GM20431 (cell line): ENCODE results near the gene GP1BA.

Experiments
- in situ Hi-C: fragments of 300-500 bp; cut with MseI, MboI; formaldehyde crosslinking; loops from one replicate; pipeline ENCODE4 v1.15.0; 2020; ENCODE audit warnings: low sequenced_read_pairs; ENCODE audit not compliant: unreplicated experiment

GP1BA gene

DNA sequence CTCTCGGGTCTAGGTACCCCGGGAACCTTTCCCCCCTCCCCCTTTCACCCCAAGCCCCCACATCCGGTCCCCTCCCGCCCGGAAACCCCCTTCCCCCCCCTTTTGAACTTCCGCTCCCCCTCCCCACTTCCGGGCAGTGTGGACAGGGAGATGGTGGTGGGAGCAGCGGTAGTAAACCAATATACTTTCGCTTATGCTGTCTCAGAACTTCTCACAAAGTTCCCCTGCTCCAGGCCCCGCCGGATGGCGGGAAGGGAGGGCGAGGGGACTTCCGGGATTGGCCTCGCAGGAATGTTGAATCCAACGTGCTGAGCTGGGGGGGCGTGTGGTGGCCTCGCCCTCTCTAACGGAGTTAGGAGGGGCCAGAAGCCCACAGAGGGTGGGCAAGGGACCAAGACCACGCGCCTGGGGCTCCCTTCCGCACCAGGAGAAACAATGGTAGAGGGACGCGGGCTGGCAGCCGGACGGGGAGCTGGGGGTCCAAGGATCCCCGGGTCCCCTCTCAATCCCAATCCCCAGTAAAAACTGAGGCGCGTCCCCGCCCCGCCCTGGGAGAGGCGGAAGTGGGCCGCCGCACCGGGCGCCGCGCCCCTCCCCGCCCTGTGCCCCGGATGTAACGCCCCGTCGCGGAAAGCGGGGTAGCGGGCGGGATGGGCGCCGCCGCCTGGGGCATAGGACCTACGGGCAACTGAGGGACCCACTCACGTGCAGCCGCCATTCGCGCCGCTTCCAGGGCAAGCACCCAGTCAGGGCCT lies 15.5 kb downstream of the GP1BA start:
- in situ Hi-C loops: no loop called here

DNA sequence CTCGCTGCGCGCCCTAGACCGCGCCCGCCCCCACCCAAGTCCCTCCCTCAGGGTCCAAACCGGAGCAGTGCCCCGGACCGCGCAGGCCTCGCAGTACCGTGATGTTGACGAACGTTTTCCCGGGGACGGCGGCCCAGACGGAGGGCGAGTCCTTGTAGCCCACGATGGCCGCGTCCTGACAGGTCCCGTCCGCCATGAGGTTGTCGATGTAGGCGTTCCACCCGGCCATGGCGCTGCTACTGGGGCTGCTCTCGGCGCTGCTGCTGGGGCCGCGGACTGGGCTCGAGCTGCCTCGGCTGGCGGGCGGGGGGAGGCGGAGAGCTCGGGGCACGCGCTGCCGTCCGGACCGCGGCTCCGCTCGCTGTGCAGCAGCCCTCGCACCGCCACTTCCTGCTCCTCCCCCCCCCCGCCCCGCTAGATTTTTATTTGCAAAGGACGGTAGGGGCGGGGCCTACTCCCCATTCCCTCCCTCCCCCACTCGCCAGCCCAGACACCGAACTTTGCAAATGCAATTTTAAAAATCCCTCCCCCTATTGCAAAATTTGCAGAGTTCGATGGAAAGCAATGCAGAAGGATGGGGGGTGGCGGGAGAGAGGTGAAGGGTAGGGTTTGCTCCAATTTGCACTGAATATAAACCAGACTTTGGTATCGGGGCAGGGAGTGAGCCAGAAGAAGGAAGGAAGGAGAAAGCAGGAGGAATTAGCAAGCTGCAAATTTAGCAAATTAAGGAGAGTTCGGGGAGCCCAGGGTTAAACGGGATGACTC lies 16.3 kb downstream of the GP1BA start, which contains the start of gene PFN1:
Gene PFN1, minus strand, starts transcription at position 365 of the 765 bp plus-strand sequence. Its CDS starts 136 bp downstream, at position 229.
- in situ Hi-C loops: no loop called here

DNA sequence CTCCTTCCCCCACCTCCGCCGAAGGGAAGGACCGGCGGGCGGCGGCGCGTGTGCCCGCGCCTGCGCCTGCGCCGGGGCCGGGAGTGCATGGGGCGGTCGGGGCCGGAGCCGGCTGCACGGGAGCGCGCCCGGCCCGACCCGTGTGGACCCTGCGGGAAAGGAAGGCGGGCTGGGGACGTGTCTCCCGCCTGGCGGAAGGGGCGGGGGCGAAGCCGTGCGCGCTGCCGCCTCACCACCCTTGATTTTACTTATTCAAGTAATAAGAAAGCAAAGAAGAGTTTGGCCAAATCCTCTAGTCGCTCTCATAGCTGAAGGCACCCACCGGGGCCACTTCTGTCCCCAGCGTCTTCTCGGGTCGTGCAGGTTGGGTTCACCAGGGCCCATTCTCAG lies 16.8 kb downstream of the GP1BA start:
- in situ Hi-C loops: no loop called here

DNA sequence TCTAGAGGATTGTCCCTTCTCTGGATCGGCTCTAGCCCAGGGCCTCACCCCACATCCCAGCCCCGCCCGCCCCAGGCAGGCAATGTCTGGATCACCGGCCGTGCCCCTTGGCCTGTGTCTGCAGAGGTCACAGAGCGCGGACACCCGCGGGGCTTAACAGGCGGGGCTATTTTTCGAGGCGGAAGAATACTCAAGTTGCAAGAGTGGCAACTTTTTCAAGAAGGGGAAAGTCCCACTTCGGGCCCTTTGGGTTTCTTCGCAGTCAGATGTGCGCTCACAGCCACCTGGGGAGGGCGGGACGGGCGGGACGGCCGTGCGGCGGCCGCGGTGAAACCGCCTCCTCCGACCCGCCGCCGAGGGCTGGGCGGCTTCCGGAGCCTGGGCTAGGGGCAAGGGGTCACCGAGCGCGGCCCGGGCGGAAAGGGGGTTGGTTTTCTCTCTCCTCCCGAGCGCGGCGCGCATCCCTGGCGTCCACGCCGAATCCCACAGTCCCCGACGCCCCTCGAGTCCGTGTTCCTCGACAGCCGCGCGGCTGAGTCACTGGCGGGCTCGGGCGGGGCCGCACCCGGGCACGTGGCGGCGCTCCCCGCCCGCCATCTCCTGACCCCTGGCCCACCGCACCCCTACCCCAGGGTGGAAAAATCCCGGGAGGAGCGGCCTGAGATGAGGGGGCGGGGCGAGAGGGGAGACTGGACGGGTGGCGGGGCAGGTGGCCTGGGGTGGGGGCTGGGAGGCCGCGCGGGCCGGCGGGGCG lies 17.4 kb downstream of the GP1BA start:
- in situ Hi-C loops: no loop called here

DNA sequence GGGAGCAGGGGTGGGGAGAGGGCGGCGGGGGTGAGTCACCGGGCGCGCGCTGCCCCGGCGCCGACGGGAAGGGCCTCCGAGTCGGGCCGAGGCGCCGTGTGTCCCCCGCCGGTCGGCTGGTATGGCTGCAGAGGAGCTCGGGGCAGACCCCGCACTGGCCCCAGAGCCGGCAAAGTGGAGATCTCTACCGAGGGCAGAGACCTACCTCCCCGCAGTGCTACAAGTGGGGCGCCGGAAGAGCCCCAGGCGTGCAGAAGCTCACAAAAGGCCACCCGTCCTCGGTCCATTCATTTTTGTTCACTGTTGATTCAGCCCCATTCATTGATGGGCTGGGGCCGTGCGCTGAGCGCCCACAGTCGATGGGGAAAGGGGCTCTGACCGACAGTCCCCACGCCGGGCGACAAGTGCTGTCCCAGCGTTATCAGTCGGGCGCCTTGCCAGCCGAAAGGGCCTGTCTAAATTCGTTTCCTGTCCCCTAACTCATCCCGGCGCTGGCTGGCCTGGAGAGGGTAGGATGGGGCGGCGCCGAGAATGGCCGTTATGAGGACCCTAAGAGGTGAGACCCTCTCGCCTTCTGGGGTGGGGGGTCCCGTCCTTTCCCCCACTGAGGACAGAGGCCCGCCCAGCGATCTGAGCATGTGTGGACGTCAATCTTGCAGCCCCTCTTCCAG lies 18.1 kb downstream of the GP1BA start:
- in situ Hi-C loops: no loop called here

DNA sequence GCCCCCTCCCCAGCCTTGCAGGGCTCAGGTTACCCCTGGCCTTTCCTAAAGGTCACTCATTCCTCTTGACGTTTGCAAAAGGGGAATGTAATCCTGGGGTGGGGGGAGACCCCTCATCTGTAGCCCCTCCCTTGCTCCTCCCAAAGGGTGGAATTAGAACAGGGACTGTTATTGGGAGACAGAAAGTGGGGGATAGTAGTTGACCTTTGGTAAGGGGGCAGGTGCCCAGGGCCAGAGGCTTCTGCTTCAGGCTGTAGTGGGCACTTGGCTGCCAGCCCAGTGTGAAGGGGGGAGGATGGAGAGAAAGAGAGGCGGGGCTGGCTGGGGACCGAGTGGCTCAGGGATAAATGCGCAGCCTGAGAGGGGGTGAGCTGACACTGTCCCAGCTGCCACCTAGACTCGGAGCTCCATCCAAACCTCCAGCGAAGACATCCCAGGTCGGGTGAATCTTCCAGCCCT lies 18.7 kb downstream of the GP1BA start, which contains the start of gene ENO3:
Gene ENO3, plus strand, starts transcription at position 374 of the 459 bp plus-strand sequence. CDS start 711 bp downstream, outside the sequence.
- in situ Hi-C loops: no loop called here

DNA sequence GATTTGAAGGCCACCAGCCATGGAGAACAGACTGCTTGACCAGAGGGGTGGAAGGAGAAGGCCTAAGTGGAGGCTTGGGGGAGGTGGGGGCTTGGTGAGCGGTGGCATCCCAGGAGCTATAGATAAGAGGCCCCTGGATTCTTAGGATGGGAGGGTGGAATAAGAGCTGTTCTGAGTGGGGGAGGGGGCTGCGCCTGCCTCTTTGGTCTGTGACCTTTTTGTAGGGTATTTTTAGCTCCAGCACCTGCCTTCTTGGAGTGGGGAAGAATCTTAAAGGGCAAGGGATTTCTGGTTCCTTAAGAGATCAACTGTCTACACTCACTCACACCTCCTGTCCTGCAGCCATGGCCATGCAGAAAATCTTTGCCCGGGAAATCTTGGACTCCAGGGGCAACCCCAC lies 19.4 kb downstream of the GP1BA start:
- in situ Hi-C loops: no loop called here

DNA sequence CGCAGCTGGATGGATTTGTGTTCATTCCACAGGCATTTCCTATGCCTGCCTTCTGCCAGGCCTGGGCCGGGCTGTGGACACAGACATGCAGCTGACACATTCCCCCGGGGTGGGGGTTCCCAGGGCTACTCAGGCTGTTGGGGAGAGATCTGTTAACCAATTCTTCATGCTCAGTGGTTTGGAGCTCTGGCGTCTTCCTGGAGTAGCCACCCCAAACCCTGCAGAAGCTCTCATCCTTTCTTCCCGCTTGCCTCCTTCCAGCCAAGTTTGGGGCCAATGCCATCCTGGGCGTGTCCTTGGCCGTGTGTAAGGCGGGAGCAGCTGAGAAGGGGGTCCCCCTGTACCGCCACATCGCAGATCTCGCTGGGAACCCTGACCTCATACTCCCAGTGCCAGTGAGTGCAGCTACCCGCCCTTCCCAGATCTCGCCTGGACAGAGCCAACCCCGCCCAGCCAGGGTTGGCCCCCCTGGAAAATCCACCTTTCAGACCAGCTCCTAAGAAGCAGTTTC lies 21.4 kb downstream of the GP1BA start:
- in situ Hi-C loops: no loop called here

DNA sequence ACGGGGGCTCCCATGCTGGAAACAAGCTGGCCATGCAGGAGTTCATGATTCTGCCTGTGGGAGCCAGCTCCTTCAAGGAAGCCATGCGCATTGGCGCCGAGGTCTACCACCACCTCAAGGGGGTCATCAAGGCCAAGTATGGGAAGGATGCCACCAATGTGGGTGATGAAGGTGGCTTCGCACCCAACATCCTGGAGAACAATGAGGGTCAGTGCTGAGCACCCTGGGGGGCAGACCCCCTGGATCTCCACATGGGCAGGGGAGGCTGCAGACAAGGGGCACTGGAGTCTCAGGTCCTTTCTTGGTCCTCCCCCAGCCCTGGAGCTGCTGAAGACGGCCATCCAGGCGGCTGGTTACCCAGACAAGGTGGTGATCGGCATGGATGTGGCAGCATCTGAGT lies 23.0 kb downstream of the GP1BA start:
- in situ Hi-C loops: no loop called here

DNA sequence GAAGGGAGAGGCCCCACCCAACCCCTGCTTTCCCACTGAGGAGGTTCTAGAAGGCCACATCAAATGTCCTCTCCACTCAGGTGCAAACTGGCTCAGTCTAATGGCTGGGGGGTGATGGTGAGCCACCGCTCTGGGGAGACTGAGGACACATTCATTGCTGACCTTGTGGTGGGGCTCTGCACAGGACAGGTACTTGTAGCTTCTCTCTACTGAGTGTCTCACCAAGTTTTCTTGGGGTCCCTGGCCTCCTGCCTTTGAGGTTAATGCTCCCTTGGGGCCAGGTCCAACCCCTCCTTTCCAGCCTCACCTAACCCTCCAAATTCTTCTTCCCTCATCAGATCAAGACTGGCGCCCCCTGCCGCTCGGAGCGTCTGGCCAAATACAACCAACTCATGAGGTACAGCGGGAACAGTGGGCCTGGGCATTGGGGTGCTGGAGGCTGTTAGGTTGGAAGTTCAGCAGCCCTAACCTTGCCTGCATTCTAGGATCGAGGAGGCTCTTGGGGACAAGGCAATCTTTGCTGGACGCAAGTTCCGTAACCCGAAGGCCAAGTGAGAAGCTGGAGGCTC lies 24.5 kb downstream of the GP1BA start:
- in situ Hi-C loops: no loop called here

DNA sequence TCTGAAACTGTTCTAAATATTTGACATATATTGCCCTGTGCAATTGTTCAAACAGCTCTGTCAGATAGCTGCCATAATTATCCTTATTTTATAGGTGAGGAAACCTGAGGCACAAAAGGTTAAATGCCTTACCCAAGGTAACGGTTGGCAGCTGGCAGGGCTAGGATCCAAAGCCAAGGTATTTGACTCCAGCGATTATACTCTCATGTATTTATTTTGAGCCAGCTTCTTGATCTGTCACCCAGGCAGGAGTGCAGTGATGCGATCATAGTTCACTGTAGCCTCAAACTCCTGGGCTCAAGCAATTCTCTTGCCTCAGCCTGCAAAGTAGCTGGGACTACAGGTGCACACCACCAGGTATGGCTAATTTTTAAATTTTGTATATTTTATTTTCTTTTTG lies 26.0 kb downstream of the GP1BA start:
- in situ Hi-C loops: no loop called here

DNA sequence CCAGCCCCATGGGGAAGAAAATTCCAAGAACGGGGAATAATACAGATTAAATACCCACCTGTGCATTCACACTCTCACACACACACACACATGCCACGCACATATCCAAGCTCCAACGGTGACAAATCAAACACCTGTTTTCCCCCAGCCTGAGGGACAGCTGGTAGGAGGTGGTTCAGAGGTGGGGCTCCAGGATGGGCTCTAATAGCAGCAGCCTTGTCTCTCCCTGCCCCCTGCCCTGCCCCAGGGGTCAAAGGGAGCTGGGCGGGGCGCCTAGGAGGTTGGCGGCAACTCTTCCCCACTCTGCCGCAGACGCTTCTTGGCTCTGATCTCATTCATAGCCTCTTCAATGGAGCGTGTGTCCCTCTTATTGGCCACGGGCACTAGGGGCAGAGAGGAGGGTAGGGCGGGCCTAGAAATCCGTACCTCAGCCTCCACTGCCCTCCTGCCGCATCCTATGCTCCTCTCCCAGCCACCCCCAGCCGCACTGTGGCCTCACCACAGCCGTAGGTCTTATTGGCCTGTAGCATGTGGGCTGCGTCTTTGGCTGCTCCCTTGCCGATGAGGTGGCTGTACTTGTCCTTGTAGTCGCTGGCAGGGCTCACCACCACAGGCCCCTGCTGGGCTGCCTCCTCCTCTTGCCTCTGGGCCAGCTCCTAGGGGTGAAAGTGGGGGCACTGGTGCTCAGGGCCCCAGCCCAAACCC lies 27.3 kb downstream of the GP1BA start:
- in situ Hi-C loops: no loop called here

DNA sequence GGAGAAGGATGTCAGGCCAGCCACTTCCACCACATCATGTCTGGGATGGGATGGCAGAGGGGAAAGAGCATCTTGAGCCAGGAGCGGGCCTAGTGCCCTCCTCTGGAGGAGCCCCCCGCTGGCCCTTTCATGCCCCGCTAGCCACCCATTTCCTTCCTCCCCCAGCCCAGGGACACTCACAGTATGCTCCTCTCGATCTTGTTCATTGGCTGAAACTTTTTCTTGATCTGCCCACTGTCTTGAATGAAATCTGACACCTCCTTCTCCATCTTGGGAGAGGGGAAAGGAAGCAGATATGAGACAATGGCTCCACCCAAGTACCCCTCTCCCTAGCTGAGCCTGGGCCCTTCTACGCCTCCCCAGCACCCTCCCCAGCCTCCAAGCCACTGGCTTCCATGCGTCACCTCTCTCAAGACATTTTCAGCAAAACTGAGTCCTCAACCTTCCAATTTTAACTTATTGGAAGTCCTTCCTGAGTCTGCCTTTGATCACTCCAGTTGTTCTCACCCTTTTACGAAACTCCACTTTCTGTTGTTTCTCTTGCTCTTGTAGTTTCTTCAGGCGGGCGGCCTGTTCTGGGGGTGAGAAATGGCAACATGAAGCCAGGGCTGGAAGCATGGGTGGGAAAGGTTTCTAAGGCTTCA lies 28.3 kb downstream of the GP1BA start:
- in situ Hi-C loops: no loop called here

DNA sequence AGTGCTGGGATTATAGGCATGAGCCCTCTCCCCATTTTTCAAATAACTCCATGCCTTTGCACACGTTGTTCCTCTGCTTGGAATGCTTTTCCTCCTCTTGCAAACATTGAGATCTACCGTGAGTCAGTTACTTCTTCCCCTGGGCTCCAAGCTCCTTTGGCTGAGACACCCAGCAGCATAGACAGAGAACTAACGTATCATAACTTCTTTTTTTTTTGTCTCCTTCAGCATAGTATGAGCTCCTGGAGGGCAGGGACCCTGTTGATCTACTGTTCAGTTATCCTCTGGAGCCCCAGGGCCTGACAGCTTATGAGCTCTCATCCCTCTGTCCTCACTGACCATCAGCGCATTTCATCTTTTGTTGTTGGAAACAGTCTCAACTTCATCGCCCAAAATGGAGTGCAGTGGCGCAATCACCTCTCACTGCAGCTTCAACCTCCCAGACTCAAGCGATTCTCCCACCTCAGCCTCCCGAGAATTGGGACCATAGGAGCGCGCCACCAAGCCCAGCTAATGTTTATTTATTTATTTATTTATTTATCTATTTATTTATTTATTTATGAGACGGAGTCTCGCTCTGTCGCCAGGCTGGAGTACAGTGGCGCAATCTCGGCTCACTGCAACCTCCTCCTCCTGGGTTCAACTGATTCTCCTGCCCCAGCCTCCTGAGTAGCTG lies 33.4 kb downstream of the GP1BA start:
- in situ Hi-C loops: no loop called here

DNA sequence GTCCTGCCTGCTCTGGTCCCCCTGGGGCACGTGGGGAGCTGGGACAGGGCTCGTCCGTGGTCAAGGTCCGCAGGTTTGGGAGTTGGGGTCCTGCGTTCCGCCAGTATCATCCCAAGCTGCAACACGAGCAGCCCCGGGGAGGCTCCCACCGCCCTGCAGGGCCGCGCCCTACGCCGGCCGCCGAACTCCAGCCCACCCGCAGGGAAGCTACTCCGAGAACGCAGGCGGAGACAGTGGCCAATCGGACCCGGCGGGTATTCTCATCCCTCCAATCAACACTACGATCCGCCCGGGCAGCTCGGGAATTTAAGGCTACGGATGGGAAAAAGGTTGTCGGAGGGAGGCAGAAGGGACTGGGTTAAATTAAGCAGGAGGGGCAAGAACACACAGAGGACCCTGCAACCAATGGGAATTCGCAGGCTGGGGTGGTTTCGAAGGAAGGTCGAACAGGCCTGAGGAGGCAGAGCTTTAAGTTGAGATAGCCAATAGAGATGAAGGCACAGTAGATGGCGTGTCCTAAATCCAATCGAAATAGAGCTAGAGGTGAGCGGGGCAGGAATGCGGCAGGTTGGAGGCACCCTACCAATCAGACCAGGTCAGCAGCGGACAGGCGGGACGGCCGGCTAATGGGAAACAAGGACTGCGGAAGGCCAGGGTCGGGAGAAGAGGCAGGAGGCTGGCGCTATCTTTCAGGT lies 34.9 kb downstream of the GP1BA start:
- in situ Hi-C loops: no loop called here

DNA sequence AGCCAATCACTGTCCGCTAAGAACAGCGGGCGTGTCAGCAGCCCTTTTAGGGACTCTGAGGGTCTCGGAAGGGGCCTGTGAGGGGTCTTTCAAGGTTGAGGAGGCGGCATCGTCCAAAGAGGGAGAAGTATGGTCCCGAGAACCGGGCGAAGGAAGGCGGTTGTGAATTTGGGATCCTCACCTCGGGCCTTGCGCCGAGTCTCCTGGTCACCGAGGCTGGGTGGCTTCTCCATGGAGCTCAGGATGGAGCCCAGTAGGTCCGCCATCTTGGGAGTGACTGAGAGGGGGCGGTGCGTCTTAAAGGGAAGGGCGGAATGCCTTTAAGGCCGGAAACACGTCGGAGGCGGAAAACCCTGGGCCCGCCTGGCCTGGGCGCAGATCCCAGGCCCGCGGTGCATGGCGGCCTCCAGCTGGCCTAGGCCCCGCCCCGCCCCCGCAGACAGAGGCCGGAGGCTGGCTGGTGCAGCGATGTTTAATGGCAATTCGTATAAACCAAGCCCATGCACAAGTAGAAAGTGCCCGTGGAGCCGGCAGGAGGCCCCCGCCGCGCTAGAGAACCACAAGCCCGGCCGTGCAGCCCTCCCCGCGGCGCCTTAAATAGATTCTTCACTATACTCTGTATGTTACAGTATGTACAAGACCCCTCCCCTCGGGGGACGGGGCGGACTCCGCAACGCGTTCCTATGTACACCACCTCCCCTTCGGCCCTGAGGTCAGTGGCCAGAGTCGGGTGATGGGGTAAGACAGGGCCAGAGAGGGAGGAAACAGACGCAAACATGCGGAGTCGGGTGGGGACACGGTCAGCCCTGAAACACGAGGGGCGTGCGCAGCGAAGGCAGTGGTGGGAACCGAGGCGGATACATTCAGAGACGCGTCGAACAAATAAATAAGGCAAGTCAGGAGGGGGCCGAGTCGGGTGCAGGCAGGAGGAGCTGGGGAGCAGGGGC lies 35.7 kb downstream of the GP1BA start, which contains the start of gene SPAG7:
Gene SPAG7, minus strand, starts transcription at position 279 of the 947 bp plus-strand sequence. Its CDS starts 13 bp downstream, at position 266.
- in situ Hi-C loops: no loop called here
